HG03457 (cell line): ENCODE measurements around the gene FARP1.
A peak's percentile ranks its signal among the peaks of the same experiment; 100 is the strongest.

Experiments used
- ATAC-seq: cut with Tn5 transposase; IDR thresholded peaks from one replicate; pipeline ENCODE4 v1.9.1; 2021; ENCODE audit warnings: moderate number of reproducible peaks; ENCODE audit not compliant: unreplicated experiment

Gene FARP1

DNA sequence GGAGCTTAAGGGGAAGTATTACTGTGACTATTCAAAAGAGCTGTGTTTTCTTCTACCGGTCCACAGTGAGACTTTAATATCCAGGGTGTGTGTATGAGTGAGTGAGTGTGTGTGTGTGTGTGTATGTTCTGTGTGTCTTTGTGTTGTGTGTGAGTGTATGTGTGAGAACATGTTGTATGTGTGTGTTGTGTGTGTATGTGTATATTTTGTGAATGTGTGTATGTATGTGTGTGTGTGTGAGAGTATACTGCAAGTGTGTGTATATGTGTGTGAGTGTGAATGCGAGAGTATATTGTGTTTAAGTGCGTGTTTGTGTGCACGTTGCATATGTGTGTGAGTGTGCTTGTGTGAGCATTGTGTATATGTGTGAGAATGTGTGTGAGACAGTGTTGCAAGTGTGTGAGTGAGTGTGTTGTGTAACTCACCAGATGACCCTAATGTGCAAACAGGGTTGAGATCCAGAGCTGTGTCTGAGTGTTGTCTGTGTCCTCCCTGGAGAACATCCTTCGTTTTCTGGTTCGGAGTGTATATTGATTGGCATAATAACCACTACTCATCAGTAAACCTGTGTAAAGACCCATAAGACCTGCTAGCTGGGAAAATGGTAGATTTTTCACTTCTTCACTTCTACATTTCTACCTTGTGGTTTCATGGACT lies 135.3 kb downstream of the FARP1 start:
- no peak for ATAC-seq

DNA sequence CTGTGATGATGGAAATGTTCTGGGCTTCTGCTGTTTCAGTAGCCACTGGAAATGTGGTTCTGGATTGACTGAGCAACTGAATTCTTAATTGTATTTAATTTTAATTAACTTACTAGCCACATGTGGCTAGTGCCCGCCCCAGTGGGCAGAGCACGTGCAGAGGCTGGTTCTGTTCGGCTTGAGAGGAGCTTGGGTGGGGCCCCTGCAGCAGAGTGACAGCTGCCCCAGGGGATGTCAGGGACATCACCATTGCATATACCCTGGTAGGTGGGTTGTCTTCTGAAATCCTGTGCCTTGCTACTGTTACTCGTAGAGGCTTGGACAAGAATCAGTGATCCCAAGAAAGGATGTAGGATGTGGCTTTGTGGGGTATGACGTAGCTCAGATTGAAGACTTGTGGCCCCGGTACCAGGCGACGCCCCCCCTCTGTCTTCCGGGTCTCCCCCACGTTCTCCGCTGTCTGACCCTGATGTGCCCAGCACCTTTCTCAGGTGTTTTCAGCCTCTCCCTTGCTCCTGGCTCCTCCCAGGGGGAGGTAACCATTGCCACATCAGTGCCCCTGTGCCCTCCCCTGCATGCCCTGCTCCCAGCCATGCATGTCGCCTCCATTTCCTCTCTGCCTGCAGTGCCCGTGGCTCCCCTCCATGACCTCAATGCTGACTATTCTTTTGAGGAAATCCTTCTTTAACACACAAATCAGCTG lies 136.7 kb downstream of the FARP1 start:
- peak; percentile 50 for ATAC-seq

DNA sequence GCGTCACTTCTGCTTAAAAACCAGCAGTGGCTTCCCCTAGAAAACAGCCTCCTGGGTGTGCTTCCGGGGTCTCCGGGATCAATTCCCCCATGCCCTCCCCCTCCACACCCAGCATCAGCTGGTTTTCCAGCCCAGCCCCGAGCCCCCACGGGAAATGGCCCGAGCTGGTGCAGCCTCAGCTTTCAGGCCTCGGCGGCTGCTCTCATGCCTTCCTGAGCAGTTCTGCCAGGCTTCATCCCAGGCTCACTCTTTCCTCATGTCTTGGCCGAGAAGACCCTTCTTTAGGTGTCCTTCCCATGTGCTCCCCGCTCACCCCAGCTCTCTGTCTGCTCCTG lies 137.2 kb downstream of the FARP1 start:
- no peak for ATAC-seq

DNA sequence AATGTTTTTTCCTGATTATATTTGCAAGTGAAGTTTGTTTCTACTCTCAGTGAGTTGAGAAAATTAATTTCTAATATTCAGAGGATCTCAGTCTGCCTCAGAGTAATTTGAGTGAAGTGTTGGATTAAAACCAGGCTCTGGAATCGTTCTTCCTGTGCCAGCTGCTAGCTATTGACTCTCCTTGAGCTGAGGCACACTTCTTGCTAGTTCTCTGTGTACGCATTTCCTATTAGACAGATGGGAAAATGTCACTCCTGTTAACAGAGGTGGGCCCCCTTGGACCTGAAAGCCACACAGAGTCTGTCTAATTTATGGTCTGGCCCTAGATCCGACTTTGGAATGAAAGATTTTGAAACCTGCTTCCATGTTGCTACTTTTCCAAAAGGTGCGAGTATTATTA lies 141.8 kb downstream of the FARP1 start:
- no peak for ATAC-seq

DNA sequence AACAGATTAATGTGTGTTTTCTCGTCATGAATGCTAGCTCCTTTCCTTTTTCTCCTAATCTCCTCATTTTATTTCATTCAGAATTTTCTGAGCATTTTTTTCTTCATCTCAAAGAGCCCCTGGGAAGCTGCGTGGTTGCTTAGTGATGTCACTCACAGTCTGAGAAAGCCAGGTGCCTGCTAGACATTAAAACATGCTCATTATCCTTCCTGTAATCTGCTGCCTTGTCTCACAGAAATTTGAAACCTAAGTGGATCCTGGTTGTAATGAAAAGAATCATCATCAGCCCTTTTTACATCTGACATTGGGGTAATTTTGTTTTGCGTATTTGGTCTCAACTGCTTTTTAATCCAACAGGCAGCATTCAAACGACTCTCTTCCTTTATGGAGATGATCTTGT lies 142.4 kb downstream of the FARP1 start:
- no peak for ATAC-seq

DNA sequence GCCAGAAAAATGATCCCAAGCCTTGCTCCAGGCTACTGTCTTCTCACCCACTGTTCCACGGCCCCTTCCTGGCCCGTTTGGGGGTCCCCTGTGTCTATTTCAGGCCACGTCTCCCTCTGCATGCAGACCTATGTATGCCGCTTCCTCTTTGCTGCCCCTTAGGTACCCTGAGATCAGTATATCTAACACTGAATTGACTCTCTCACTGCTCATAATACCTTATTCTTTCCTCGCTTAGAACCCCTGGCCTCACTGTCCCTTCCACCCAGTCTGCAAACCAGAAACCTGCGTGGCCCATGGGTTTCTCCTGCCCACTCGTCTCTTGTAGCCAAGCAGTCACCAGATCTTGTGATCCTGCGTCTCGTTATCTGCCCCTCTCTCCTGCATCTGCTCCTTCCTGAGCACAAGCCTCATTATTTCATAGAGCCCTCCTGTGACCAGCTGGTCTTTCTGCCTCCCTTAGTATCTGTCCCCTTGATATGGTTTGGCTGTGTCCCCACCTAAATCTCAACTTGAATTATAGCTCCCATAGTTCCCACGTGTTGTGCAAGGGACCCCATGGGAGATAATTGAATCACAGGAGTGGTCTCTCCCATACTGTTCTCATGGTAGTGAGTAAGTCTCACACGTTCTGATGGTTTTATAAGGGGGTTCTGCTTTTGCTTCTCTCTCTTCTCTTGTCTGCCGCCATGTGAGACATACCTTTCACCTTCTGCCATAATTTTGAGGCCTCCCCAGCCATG lies 143.1 kb downstream of the FARP1 start:
- ATAC-seq: no peak

DNA sequence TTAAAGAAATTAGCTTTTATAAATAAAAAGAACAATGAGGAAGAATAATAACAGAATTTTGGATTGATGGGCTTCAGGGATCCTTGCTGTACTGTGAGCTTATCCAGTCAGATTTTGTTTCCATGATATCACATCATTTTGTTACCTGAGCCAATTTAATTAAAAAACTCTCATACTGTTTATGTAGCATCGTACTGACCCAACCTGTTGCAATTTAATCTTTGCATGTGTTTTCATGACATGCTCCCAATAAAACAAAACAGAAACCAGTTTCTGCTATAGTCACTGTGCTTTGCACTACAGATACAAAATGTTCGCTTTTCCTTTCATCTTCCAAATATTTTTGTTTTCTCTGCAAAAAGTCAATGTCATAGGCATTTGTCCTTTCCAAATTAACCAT lies 143.9 kb downstream of the FARP1 start:
- ATAC-seq: no peak

DNA sequence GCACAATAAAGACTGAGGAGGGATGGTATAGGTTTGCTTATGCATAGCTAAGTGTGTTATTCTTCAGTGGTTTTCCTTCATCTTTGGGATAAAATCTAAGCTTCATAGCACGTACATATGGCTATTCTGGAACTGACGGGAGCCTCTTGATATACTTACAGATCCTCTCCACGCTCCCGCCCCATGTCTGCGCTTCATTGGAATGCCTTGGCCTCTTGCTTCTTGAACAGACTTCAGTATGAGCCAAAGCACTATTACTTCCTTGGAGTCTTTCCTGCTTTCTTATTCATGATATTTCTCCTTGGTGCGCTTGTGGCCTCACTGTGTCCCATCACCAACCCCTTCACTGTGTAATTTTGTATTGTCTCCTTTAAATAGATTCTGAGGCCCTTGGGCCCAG lies 145.3 kb downstream of the FARP1 start:
- no peak for ATAC-seq

DNA sequence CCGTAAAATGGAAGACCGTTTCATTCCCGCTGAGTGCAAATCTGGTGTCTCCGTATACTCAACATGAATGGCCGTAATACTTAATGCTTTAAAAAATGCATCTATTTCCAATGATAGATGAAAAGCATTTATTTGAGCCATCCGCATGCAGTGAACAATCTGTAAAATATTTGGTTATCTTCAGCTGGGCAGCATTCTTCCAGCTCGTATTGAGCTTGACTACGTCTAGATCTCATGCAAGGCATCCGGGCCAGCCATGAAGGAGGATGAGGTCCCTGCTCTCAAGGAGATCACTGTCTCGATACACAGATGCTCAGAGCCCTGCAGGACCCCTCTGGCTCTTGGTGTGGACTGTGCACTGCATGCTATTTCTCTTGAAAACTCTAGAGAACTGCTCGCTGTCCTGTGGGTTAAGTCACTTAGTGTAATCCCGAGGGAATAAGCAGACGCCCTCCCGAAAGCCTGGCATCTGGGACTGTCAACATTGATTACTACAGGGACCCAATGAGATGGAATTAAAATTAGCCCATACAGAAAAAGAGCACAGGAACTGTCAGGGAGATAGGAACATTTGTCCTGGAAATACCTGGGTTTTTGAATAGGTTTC lies 146.5 kb downstream of the FARP1 start:
- ATAC-seq: no peak

DNA sequence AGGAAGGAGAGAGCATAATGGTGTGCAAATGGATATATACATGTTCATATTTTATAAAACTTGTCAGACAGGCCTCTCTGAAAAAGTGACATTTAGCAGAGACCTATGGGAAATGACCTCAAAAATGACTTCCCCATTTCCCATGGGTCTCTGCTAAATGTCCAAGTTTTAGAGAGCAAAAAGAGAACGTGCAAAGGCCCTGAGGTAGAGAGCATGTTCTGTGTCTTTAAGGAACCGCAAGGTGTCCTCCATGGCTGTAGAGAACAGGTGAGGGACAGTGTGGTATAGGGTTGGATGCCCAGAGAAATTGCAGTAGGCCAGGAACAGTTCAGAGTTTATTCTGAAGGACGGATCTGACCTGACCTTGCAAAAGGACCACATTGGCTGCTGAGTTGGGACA lies 147.4 kb downstream of the FARP1 start:
- no peak for ATAC-seq

DNA sequence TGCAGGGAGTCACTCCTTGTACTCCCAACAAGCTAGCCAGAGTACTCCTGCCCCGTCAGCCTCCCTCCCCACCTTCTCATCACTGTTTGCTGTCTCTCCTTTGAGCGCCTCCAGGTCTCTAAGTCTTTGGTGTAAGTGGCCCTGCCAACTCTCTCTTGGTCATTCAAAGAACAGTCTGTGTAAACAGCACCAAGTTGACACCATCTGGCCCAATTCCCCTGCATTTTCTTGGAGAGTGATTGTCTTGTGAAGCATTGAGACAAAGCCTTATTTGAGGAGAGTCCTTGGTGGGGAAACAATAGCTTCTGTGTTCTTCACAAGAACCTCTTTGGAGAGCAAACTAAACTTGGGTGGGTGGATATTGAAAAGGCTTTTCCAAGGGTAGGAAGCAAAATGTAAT lies 148.8 kb downstream of the FARP1 start:
- ATAC-seq: no peak

DNA sequence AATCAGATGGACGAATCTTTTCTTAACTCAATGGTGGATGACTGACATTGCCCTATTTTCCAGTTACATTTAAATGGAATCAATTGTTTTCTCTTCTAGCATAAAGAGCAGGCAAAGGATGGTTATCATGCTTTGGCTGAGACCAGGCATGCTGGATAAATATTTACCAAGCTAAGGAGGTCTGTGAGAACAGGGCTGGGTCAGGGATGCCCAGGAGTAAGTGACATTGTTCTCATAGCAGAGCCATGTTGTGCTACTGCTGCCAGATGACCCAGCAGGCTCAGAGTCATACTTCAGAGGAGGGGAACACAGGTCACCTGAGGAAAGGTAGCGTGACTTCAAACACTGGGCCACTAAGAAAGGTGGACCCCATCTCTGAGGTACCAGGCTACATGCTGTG lies 150.2 kb downstream of the FARP1 start:
- no peak for ATAC-seq

DNA sequence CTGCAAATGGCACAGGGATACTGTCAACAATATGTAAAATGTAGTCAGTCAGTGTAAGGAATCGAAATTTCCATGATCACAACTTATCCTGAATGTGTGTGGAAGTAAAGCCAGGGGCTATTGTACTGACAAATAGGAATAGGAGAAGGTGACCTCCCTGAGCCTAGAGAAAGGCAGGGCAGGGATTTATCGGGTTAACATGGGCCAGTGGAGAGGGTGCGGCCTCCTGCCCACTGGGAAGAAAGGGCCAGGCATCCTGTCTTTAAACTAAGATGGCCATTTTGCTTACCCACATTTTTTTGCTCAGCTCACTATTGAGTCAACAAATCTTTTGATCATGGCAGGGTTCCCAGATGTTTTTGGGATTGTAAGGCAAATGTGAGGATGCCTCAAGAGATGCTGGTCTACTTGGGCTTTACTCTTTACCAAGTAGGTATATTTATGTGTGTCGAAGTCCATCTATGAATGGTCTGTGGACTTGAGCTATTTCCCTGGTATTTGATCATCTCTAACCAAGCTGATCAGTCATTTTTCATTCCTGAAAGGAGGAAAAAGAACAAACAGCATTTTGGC lies 150.8 kb downstream of the FARP1 start:
- ATAC-seq: no peak

DNA sequence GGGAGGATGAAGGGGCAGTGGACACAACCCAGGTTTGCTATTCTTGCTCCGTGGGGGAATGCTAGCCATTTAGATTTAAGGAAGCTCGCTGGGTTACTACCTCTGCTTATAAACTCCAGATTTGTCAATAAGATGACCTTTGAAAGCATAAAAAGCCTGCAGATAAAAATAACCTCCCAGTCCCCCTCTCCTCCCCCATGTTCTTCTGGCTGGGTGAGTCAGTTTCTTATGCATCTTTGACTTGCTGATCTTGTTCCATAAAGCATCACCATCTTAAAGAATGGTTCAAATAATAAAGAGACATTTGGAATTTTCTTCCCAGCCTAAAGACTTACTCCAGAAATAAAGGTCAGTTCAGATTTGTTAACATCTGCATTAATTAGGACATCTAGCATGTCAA lies 152.5 kb downstream of the FARP1 start:
- no peak for ATAC-seq

DNA sequence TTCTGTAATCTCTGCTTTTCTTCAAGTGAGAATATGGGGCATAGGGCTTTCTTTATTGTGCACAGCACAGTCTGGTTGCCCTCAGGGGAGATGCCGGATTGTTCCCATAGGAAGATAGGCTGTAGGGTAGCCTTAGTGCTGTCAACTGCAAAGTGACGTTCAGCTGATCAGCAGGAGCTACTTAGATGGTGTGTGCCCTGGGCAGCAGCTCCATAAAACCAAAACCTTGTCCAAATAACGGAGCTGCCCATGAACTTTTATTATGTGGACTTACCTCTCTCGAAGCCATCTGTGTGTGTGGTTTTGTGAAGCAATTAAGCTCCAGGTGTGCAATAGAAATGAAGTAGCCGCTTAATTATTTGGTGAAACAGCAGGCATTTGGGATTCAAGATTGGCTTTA lies 154.2 kb downstream of the FARP1 start:
- ATAC-seq: no peak

DNA sequence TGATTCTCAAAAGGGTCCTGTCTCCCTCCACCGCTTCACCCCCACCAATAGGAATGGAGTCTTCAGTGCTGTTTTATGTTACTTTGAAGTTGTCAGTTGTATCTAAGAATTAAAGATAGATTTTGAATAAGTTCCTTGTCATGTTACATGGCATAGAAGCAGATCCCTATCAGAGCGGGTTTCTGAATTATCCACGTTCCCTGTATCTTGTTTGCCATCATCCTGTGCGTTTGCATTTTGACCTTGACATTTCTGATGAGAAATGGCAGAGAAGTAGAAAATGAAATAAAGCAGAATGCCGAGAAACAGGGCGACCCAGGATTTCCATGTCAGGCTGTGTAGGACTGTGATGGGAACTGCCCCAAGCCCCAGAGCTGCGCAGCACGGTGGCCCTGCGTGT lies 154.9 kb downstream of the FARP1 start:
- no peak for ATAC-seq

DNA sequence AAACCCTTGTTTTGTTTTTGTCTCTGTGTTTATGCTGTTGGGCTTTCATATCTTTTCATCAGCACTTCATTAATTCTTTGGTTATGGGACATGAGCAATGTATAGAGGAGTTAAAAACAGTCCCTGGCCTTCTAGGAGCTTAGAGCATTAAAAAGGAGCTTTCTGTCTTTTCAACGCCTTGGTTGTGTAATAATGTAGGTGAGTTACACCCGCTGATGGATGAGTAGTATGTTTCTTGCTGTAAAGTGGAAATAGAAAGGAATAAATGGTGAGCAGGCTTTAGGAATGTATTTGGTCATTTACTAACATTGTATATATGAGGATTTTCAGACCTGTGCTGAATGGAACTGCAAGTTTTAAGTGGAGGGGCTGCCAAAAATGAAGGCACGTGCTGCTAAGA lies 155.7 kb downstream of the FARP1 start:
- no peak for ATAC-seq

DNA sequence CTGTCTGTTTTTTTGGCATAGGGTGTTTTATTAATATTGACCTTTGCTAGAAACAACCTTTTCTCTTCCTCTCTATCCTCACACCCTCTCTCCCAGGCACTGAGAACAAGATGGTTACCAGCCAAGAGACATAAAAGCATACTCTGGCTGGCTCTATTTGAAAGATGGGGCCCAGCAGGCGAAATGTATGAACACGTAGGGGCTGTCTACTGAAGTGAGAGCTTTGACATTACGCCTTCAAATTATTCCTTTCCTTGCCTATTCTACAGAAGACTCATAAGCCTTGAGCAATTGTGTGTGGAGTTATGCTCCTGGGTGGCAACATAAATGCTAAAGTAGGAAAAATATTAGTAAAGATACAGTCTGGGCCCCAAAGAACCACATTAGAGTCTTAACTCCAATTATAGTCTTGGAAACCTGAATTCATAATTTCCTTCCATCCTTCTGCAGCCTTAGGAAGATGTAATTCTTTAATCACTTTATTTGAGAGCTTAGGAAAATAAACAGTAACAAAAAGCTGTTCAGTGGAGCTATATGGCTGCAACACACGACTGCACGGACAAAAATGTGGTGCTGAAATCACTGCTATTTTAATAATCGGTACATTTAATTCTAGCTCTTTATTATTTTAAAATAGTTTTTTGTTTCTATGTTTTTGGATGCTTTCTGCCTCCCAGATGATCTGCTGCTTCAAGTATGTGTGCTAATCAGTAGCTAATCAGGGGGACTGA lies 156.5 kb downstream of the FARP1 start:
- no peak for ATAC-seq

DNA sequence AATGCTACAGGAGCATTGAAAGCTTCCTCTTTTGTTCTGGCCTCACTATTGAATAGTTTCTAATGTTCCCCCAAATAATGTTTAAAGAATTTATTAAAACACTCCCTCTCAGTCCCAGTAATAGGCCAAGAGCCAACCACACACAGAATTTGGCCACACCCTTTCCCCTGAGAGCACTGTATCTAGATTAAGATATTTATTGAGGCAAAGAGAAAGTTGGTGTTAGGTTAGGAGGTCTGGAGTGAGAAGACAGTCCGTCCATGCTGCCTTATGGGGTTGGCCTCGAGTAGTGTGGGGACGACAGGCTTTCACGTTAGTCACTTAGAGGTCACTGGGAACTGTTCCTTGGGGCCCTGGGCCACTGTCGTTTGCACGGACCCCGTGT lies 157.1 kb downstream of the FARP1 start:
- ATAC-seq: no peak

DNA sequence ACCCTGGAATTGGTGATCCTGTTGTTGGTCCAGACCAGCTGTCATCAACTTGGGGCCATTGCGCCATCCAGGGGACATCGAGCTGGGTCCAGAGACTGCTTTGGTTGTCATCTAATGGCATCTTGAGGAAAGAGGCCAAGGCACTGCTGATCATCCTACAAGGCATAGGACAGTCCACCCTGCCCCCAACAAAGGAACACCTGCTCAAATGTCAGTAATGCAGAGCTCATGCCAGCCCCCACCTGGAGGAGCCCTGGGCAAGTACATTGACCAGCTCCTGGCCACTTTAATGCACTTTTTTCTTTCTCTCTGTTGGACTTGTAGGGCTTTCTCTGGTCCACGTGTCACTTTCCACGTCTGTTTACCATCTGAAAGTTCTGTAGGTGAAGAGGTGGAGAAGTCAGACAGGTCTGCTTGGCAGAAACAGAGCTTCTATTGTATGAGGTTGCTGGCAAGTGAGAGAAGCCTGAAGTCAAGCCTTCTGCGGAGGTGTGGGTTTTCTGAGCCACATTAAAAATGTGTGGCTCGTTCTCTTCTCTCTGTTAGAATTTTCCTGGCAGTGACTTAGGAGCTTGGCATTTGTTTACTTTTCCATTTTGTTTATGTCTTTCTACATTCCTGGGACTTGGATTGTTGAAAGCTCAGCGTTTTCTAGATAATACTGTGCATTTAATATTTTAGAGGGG lies 158.2 kb downstream of the FARP1 start:
- ATAC-seq: no peak
